Heart left ventricle (tissue), 16 donors: ENCODE measurements around the gene PACSIN3. TPM values are rescaled to one million over a fixed set of nuclear protein-coding genes. Genes with fewer than 3 reads are reported as not detected.
A peak's percentile ranks its signal among the peaks of the same experiment; 100 is the strongest.

Experiments used
- ATAC-seq, 4 donors: fragments of 200-7000 bp; cut with Tn5 transposase; one replicate each; pipeline ENCODE4 v1.9.1; 2020 to 2022; ENCODE audit warnings: moderate library complexity in 4 of 4, mild to moderate bottlenecking in 3 of 4, moderate number of reproducible peaks in 1 of 4
- DNase-seq, 5 donors: peaks; one replicate each; pipeline ENCODE4 v3.0.0-alpha.2; 2020
- H3K27ac ChIP-seq, 12 donors: fragments of 200-600 bp; sonication (generic) in 4 of 12; one replicate each; pipeline versions ENCODE4 v1.5.0 to v1.8.0; 2016 to 2022; ENCODE audit warnings: mild to moderate bottlenecking in 2 of 12
- H3K27me3 ChIP-seq, 9 donors: fragments of 200-600 bp; sonication (generic) in 2 of 9; one replicate each; pipeline versions ENCODE4 v1.5.1 to v1.8.0; 2016 to 2022; ENCODE audit warnings: mild to moderate bottlenecking in 3 of 9
- H3K36me3 ChIP-seq, 9 donors: fragments of 200-600 bp; sonication (generic) in 2 of 9; one replicate each; pipeline versions ENCODE4 v1.5.0 to v1.8.0; 2018 to 2022; ENCODE audit warnings: mild to moderate bottlenecking in 2 of 9
- H3K4me1 ChIP-seq, 12 donors: fragments of 200-600 bp; sonication (generic) in 4 of 12; one replicate each; pipeline versions ENCODE4 v1.5.0 to v1.8.0; 2016 to 2022; ENCODE audit warnings: mild to moderate bottlenecking in 3 of 12
- H3K4me3 ChIP-seq, 12 donors: fragments of 200-600 bp; sonication (generic) in 4 of 12; one replicate each; pipeline versions ENCODE4 v1.5.0 to v1.8.0; 2017 to 2022; ENCODE audit warnings: mild to moderate bottlenecking in 9 of 12, moderate library complexity in 4 of 12
- H3K9me3 ChIP-seq, 12 donors: fragments of 200-600 bp; sonication (generic) in 4 of 12; one replicate each; pipeline versions ENCODE4 v1.5.0 to v1.8.0; 2016 to 2022; ENCODE audit warnings: mild to moderate bottlenecking in 1 of 12
- POLR2A ChIP-seq, 2 donors: fragments of 450-650 bp; IDR thresholded peaks; one replicate each; pipeline ENCODE4 v1.6.1; 2017; ENCODE audit warnings: antibody characterized with exemption in 2 of 2, mild to moderate bottlenecking in 2 of 2, moderate library complexity in 2 of 2
- WGBS, 4 donors: extraction: QIAGEN DNeasy Blood & Tissue Kit in 2 of 4; methylation state at CpG; one replicate each; pipeline versions ENCODE4 v1.1.5 to v1.1.7; 2013 to 2018; 5-methylcytosine and 5-hydroxymethylcytosine counted together
- intact Hi-C, 10 donors: fragments of 100-400 bp; cut with DNase I; formaldehyde crosslinking; loops; one replicate each; pipeline versions ENCODE4 v1.11.1 to v1.14.2; 2022
- polyA plus RNA-seq, 2 donors: library from polyadenylated mRNA; stranded (reverse); fragments of 200-250 nt; gene quantifications; one replicate each; pipeline ENCODE4 v1.2.3, GENCODE V29; 2013
- total RNA-seq, 9 donors: library from RNA; depleted of rRNA in 2 of 9; stranded (reverse); fragments of >200 nt in 2 of 9; fragmentation: NEBNext Ultra II Directional in 3 of 9; extraction: Animal tissue kit (Norgen Biotek cat#: 25700) in 3 of 9; gene quantifications; one replicate each; pipeline versions ENCODE4 v1.1.0 to v1.2.4, GENCODE V29; 2016 to 2023
- TF ChIP-seq, protein P1 (sequence below), 12 donors: fragments of 200-600 bp; sonication (generic) in 4 of 12; IDR thresholded peaks; one replicate each; pipeline versions ENCODE4 v1.5.0 to v1.8.0; 2018 to 2022; ENCODE audit warnings: antibody characterized with exemption in 12 of 12, mild to moderate bottlenecking in 5 of 12
- donor health status: ischemic (EF 13 %, LVEDD 7.1; RV severe dilation, severe dysfunction).
- donor health status: healthy with polysubstance abuse.
- donor health status: DM: no; HTN: yes; CAD: no.
- donor health status: DM: no; HTN: no; CAD: no.
- donor health status: ischemic (EF 25% LVEDD 6.9; RV normal size, moderate dysfunction).
- donor health status: ischemic (EF 25% LVEDD 5.7; RV mildly dilated, moderate dysfunction).
- donor health status: healthy.
- donor health status: DM: yes; HTN: yes; CAD: no.
- donor health status: ischemic (EF 35%, LVEDD 5.7; RV mildly dilated, moderate dysfunction).
- donor health status: nonischemic (EF 11% LVEDD 7.7; RV severe dilation, severe dysfunction).
- donor health status: DM: yes; HTN: yes; CAD: no.
- donor health status: PGD.
- donor health status: ischemic (EF 29% LVEDD 5.4; RV normal size, mild dysfunction).
- donor health status: nonischemic (EF 23%, LVEDD 6.1; RV moderate dilation, normal function).

Gene PACSIN3
- total and polyA plus RNA-seq, 11 donors = 123 to 330 (median 211) TPM

DNA sequence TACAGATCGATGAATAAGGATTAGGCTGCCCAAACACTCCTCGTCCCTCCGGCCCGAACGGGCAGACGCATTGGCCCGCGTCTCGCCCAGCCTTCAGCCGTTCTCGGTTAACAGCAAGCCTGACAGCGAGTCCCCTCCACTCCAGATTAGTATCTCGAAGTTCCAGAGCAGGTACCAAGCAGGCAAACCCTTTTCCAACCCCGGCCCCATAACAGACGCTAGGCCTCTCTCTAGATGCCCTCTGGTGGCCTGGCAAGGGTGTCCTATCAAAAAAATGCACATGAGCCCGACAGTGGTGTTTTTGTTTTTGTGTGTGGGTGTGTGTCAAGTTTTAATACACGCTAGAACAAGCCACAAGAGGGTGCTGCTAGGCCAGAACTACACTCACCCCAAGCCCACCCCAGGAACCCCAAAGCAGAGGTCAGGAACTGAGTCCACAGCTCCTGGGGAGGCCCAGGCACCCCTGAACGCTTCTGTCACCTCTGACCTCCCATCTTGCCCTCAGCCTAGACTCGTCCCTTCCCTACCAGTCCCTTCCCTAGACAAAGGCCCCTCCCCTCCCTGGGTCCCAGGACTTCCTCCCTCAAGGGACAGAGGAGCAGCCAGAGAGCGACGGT is 8.9 kb downstream of the PACSIN3 start:
- Histone ChIP-seq H3K27me3 (no peaks in the 10 kb centered on the region), H3K27ac (peak overlapping the region; percentile 92 to 100 (median 98)), H3K4me3 (peak overlapping the region; percentile 67 to 100 (median 94)), H3K4me1 (peaks cover 11 to 88% (median 60%) of the 10 kb centered on the region in 12 donors), H3K36me3 (peaks cover 0 to 68% (median 50%) of the 10 kb centered on the region in 9 donors), H3K9me3 (no peaks in the 10 kb centered on the region)
- 1 to 3% (median 2%) methylated on average over 18 to 21 of the region's 21 CpGs for WGBS, 4 donors
- peak; percentile 27 to 50 (median 46) for ATAC-seq
- TF ChIP-seq POLR2A (IDR thresholded peaks at IDR 0.05) = no peak
- TF ChIP-seq, protein P1, sequence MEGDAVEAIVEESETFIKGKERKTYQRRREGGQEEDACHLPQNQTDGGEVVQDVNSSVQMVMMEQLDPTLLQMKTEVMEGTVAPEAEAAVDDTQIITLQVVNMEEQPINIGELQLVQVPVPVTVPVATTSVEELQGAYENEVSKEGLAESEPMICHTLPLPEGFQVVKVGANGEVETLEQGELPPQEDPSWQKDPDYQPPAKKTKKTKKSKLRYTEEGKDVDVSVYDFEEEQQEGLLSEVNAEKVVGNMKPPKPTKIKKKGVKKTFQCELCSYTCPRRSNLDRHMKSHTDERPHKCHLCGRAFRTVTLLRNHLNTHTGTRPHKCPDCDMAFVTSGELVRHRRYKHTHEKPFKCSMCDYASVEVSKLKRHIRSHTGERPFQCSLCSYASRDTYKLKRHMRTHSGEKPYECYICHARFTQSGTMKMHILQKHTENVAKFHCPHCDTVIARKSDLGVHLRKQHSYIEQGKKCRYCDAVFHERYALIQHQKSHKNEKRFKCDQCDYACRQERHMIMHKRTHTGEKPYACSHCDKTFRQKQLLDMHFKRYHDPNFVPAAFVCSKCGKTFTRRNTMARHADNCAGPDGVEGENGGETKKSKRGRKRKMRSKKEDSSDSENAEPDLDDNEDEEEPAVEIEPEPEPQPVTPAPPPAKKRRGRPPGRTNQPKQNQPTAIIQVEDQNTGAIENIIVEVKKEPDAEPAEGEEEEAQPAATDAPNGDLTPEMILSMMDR (IDR thresholded peaks at IDR 0.05) = peak; percentile 41 to 76 (median 61)
- DNase-seq = peak; percentile 58 to 77 (median 68)
- intact Hi-C loops = loop anchor here in 9 of 10 donors (1.0 to 10.0 kb wide), 13 partner anchors 35 to 247 kb away; partner anchors contain the start of genes NR1H3 (in 5 of the 9), DDB2 (in 3 of the 9), MADD (in 2 of the 9) and MYBPC3 (in 1 of the 9)

DNA sequence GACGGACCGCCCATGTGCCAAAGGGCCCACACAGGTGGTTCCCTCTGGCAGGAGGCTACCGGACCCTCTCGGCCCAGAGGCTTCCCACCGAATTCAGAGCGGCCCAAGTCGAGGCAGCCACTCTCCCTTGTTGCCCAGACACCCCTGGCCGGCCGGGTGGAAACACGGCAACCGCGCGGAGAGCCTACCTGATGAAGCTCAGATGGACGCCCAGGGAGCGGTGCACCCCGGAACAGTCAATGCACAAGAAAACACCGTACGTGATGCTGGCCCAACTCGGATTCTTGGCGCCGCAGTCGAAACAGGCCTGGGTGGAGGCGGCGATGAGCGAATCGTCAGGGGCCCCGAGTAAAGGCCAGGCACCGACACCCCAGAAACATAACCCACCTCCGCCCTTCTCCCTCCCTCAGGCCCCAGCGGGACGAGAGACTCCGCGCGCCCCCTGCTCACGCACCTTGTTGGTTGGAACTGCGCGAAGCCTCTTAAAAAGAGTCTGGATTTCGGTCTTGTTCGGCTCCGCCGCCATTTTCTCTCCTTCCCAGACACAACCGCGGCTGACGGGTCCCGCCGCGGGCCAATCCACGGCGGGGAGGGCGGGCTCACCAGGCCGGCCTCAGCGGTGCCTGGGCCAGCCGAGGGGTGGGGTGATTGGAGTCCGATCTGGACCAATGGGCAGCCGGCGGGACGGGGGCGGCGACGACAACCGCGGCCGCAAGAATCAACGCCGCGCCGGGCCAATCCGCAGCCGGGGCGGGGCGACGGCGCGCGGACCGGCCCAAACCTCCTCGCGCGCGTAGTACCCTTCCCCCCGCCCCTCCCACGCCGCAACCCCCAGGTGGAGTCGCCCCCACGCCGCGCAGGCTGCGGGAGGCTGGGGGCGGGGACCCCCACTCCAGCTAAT is 9.7 kb downstream of the PACSIN3 start, which contains the start of gene ARFGAP2:
TSS of gene ARFGAP2 (minus strand) at position 552 of the 901 bp plus-strand sequence. CDS start at position 526, 26 bp downstream.
- Histone ChIP-seq H3K4me1 (peaks cover 11 to 89% (median 60%) of the 10 kb centered on the region in 12 donors), H3K36me3 (peaks cover 0 to 73% (median 58%) of the 10 kb centered on the region in 9 donors), H3K27me3 (no peaks in the 10 kb centered on the region), H3K4me3 (peak within 1 kb of the TSS; percentile 67 to 100 (median 94)), H3K9me3 (no peaks in the 10 kb centered on the region), H3K27ac (peak within 1 kb of the TSS; percentile 92 to 100 (median 98))
- WGBS, 4 donors = 0 to 2% (median 0%) methylated on average over 13 to 89 of the region's 89 CpGs
- ATAC-seq (peak; percentile 86 to 94 (median 91)), DNase-seq (peak; percentile 98)
- intact Hi-C loops = loop anchor here in 9 of 10 donors (1.0 to 10.0 kb wide), 13 partner anchors 36 to 248 kb away; partner anchors contain the start of genes NR1H3 (in 5 of the 9), DDB2 (in 3 of the 9), MADD (in 2 of the 9) and MYBPC3 (in 1 of the 9)
- TF ChIP-seq, protein P1 (IDR thresholded peaks at IDR 0.05) = no peak
- peak in 1 of 2 donors; percentile 69 for TF ChIP-seq POLR2A (IDR thresholded peaks at IDR 0.05)

DNA sequence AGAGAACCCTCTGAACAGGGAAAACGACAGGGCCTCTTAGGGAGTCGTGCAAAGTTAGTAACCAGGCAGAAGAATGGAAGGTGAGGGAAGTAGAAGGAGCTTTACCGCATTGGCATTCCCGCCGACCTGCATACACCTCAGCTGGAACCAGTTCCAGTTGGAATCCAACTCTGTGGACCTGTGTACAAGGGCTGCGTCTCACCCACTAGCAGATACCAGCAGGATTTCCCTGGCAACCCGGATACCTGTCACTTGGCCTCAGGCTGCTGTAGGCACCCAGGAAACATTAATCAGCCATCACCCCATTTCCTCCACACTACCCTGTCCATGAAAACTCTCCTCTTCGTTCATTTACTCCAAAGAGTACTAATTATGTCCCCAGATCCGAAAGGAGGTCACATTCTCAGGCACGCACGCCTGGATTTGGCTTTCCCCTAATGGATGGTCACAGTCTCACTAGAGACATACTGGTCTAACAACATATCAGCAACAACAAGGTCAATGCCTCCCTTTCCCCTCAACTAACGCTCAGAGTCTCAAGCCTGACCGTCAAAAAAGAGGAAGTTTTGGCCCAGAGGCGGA is 10.4 kb downstream of the PACSIN3 start:
- H3K27me3 ChIP-seq = no peaks in the 10 kb centered on the region
- DNase-seq = no peak
- peak overlapping the region; percentile 67 to 100 (median 94) for H3K4me3 ChIP-seq
- 24 to 34% (median 30%) methylated on average over 13 to 14 of the region's 14 CpGs for WGBS, 4 donors
- peaks cover 0 to 73% (median 65%) of the 10 kb centered on the region in 9 donors for H3K36me3 ChIP-seq
- intact Hi-C loops = loop anchor here in 9 of 10 donors (2.0 to 10.0 kb wide), 11 partner anchors 36 to 249 kb away; partner anchors contain the start of genes NR1H3 (in 5 of the 9), DDB2 (in 2 of the 9), MADD (in 2 of the 9) and MYBPC3 (in 1 of the 9)
- H3K9me3 ChIP-seq = no peaks in the 10 kb centered on the region
- TF ChIP-seq POLR2A (IDR thresholded peaks at IDR 0.05) = no peak
- TF ChIP-seq, protein P1 (IDR thresholded peaks at IDR 0.05) = no peak
- peak overlapping the region; percentile 92 to 100 (median 97) for H3K27ac ChIP-seq
- no peak for ATAC-seq
- H3K4me1 ChIP-seq = peaks cover 11 to 85% (median 56%) of the 10 kb centered on the region in 12 donors
